K562 (cell line): ENCODE data around the gene OXNAD1.

Experiments
- HNRNPLL ChIP-seq: fragments of 200-400 bp; formaldehyde crosslinking; IDR thresholded peaks from 2 replicates; pipeline ENCODE4 v1.6.1; 2017; ENCODE audit warnings: low read length, low read depth, mild to moderate bottlenecking; ENCODE audit not compliant: poor library complexity, severe bottlenecking
- NR2C1 ChIP-seq, 2 experiments: fragments of 450-650 bp; IDR thresholded peaks; 2 replicates each; pipeline ENCODE4 v1.6.1; 2017; ENCODE audit warnings: mild to moderate bottlenecking in 2 of 2, antibody characterized with exemption in 1 of 2, inconsistent platforms in 1 of 2, missing compliant biosample characterization in 1 of 2, missing genetic modification characterization in 1 of 2
- STAT5B ChIP-seq: fragments of 250-450 bp; sonication (Bioruptor Pico); IDR thresholded peaks from 2 replicates; pipeline ENCODE4 v1.8.0; 2021; ENCODE audit warnings: mild to moderate bottlenecking, inconsistent platforms
- ZC3H11A ChIP-seq: IDR thresholded peaks from 2 replicates; pipeline ENCODE4 v1.6.1; 2012; ENCODE audit warnings: low read depth, low read length, improper control_type of control experiment
- ZC3H4 ChIP-seq: sonication (generic); formaldehyde crosslinking; IDR thresholded peaks from 2 replicates; pipeline ENCODE4 v1.9.0; 2021; ENCODE audit warnings: missing genetic modification reagents, borderline replicate concordance
- ZNF324 ChIP-seq: fragments of 250-450 bp; sonication (Bioruptor Pico); IDR thresholded peaks from 2 replicates; pipeline ENCODE4 v1.4.0; 2020; ENCODE audit warnings: mild to moderate bottlenecking
- ZNF830 ChIP-seq: fragments of 250-450 bp; sonication (Bioruptor Pico); IDR thresholded peaks from 2 replicates; pipeline ENCODE4 v1.5.0; 2021; ENCODE audit warnings: mild to moderate bottlenecking
- TF ChIP-seq, protein P1 (sequence below): fragments of 250-450 bp; sonication (Bioruptor Pico); IDR thresholded peaks from 2 replicates; pipeline ENCODE4 v1.8.0; 2021; ENCODE audit warnings: mild to moderate bottlenecking, moderate library complexity
- TF ChIP-seq, protein P2 (sequence below): fragments of 450-650 bp; IDR thresholded peaks from 2 replicates; pipeline ENCODE4 v1.6.1; 2018; ENCODE audit not compliant: partially characterized antibody

DNA sequence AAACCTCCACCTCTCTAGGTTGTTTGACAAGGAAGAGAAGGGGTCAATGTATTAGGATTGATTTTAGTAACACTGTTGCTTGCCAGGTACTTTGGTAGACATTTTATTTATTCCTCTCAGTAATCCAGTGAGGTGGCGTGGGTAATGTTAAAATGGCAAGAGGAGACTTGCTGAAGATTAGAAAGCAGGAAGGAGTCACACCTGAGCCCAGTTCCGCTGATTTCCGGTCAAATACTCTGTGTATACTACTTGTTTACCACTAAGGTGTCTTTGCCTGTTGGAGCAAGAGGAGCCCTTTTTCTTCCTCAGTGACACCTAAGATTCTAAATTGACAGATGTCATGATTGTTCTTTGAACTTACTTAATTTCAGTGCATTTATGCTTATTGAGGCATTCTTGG lies 1.7 kb downstream of the OXNAD1 start:
- TF ChIP-seq HNRNPLL (no peak), NR2C1 (IDR thresholded peaks at IDR 0.05) (no peak), NR2C1 (tag; IDR thresholded peaks at IDR 0.05) (no peak), ZC3H4 (CRISPR knock-in tag) (no peak), STAT5B (CRISPR knock-in tag) (no peak), ZC3H11A (no peak), ZNF324 (no peak), ZNF830 (CRISPR knock-in tag) (no peak)
- TF ChIP-seq, protein P1, sequence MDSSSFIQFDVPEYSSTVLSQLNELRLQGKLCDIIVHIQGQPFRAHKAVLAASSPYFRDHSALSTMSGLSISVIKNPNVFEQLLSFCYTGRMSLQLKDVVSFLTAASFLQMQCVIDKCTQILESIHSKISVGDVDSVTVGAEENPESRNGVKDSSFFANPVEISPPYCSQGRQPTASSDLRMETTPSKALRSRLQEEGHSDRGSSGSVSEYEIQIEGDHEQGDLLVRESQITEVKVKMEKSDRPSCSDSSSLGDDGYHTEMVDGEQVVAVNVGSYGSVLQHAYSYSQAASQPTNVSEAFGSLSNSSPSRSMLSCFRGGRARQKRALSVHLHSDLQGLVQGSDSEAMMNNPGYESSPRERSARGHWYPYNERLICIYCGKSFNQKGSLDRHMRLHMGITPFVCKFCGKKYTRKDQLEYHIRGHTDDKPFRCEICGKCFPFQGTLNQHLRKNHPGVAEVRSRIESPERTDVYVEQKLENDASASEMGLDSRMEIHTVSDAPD: no peak
- TF ChIP-seq, protein P2, sequence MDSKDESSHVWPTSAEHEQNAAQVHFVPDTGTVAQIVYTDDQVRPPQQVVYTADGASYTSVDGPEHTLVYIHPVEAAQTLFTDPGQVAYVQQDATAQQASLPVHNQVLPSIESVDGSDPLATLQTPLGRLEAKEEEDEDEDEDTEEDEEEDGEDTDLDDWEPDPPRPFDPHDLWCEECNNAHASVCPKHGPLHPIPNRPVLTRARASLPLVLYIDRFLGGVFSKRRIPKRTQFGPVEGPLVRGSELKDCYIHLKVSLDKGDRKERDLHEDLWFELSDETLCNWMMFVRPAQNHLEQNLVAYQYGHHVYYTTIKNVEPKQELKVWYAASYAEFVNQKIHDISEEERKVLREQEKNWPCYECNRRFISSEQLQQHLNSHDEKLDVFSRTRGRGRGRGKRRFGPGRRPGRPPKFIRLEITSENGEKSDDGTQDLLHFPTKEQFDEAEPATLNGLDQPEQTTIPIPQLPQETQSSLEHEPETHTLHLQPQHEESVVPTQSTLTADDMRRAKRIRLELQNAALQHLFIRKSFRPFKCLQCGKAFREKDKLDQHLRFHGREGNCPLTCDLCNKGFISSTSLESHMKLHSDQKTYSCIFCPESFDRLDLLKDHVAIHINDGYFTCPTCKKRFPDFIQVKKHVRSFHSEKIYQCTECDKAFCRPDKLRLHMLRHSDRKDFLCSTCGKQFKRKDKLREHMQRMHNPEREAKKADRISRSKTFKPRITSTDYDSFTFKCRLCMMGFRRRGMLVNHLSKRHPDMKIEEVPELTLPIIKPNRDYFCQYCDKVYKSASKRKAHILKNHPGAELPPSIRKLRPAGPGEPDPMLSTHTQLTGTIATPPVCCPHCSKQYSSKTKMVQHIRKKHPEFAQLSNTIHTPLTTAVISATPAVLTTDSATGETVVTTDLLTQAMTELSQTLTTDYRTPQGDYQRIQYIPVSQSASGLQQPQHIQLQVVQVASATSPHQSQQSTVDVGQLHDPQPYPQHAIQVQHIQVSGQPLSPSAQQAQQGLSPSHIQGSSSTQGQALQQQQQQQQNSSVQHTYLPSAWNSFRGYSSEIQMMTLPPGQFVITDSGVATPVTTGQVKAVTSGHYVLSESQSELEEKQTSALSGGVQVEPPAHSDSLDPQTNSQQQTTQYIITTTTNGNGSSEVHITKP: no peak
